ENCODE results near the gene MICALL2.

Gene MICALL2

GRCh38 chr7:1385086-1385808 is 74.0 kb downstream of the MICALL2 start:
- no peak overlapping the region for H3K4me3 ChIP-seq (ENCODE audit: low read length)
- H3K27me3 ChIP-seq (ENCODE audit: insufficient read depth, low read length): peaks cover 6% of the 10 kb centered on the region; the same call in 1 of the 2 replicates
- WGBS: 83% methylated on average over 23 of the region's 23 CpGs
- no peaks in the 10 kb centered on the region for H3K36me3 ChIP-seq (ENCODE audit: insufficient read depth, low read length)
- no peak overlapping the region for H3K27ac ChIP-seq (ENCODE audit: low read depth, low read length)
- no peaks in the 10 kb centered on the region for H3K9me3 ChIP-seq (ENCODE audit: insufficient read depth, low read depth, low read length)
- H3K9ac ChIP-seq (ENCODE audit: low read depth, low read length): no peak overlapping the region
- H3K4me1 ChIP-seq (ENCODE audit: insufficient read depth, low read length): no peaks in the 10 kb centered on the region

Data from HUES64 (cell line).